Measurements from ENCODE around the gene FAM72A.
"Not testable (repeated sequence)": the region's sequence is repeated elsewhere in the genome, so short reads cannot be mapped to it uniquely, and the experiment has no call there.

Gene FAM72A

DNA sequence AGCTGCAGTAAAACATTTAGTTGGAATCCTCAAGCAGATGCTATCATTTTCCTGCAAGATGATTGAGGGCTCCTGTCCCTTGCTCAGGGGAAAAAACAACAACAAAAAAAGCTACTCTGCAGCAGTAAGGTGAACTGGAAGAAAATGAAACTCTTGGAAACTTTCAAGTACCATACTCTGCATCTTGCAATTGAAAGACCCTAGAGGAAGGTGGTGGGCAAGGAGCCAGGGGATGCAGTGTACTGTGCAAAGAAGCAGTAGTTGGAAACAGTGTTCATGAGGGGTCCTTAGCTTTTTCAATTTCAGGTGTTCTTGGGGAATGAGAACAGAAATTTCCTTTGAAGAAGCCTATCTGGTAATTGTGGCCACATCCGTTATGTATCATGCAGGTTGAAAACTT is 8.2 kb upstream of the FAM72A start:
- DNase-seq, result not testable (repeated sequence)

DNA sequence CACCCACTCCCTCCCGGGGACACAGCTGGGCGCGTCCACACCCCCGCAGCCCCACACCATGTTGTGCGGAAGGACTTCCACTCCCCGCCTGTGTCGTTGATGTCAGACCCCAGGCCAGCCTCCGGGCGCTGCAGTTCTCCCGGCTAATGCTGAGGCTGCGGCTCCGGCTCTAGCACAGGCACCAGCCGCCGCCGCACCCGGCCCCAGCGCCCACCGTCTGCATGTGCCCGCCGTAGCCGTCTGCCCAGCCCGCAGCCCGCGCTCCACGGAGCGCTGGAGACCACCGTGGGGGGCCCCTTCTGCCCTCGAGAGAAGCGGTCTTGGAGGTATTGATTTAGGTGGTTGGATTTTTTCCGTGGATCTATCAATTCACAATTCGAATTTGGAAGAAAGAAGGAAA is 2.9 kb upstream of the FAM72A start:
- not testable (repeated sequence) for DNase-seq

DNA sequence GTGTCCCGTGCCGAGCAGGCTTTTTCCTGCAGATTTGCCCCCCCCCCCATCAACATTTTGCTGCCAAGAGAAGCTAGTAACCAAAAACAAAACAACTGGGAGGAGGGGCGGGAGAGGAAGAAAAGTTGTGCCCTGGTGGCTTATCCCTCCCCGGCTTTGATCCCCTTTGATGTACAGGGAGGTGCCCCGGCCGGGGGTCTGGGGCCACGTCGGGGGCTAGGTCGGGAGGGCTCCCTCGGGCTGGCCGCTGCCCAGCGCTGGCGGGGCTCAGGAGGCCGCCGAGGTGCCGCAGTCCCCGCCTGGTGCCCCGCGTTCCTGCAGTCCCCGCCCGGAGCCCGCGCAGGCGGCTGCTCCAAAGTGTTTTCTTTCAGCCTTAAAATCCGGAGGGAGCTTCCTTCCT is 2.2 kb upstream of the FAM72A start:
- DNase-seq, result peak; percentile 2

DNA sequence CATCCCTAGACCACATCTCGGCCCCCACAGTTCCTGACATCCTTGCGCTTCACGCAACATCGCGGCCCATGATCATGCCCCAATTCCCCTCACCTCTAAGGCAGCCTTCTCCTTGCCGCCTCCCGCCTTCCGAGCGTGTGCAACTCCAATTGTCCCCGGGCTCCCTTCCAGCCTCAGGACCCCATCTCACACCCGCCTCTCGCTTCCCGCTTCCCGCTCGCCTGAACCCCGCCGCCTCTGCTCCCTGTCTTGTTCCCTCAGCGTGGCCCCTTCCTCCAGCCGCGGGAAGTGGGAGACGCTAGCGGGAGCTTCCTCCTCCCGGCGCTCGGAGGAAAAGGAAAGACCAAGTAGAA is 1.5 kb upstream of the FAM72A start:
- peak; percentile 2 for DNase-seq

DNA sequence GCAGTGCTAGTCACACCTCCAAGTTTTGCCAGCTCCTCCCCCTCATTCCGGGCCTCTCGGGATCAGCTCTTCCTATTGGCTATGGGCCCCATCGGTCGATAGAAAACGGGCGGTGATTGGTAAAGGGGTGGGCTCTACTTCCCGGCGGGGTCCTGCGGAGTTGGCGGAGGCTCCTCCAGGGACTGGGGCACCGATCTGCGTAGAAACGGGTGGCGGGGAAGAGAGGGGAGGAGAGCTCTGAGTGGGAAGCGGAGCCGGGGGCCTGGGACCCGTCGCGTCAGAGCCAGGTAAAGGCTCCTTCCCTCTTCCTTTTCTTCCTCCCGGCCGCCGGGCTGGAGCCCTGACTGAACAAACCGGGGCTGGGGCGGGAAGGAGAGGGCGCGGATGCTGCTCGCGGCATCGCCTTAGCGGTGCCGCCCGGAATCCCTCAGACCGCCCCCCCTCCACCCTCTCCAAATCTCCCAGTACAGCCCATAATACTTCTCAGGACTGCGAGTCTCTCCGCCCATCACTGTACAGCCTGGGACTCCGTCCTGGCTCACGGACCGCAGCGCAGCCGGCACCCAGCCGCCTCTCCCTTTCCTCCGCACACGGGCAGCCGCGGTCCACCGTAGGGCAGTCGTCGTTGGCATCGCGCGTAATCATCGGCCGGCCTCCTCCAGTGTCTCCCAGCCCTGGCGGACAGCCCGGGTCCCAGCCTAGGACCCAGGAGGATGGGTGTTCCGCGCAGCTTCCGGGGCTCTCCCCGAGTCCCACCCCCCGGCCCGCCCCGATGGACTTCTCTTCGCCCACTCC is 922 bp upstream of the FAM72A start, which contains the start of gene SRGAP2:
SRGAP2 (plus strand) TSS at position 178 of the 795 bp plus-strand sequence. CDS start 2,430 bp downstream, outside the sequence.
- peak; percentile 64 for DNase-seq

DNA sequence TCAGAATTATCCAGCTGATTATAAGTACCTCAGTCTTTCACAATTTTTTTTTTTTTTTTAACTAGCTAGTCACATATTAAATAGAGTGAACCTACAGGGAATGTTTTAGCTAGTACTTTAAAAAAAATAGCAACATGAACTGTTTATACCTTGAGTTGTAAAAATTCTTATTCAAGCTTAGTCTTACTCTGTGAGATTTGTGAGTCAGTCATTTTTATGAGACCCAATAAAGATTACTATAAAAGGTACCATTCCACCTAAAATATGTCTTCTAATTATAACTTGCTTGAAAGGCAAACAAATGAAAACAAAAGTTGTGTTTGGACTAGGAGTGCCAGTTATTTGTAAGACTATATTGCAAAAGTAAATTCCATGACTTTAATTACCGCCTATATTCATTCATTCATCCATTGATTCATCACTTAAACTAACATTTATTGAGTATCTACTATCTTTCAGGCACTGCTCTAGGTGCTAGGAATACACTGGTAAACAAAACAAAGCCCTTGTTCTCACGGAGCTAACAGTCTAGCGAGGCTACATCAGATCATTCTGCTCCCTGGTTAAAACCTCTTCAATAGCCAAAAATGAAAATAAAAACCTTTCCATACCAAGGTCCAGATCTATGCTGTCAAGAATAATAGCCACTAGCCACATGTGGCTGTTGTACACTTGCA is 5.8 kb downstream of the FAM72A start:
- DNase-seq, result not testable (repeated sequence)

DNA sequence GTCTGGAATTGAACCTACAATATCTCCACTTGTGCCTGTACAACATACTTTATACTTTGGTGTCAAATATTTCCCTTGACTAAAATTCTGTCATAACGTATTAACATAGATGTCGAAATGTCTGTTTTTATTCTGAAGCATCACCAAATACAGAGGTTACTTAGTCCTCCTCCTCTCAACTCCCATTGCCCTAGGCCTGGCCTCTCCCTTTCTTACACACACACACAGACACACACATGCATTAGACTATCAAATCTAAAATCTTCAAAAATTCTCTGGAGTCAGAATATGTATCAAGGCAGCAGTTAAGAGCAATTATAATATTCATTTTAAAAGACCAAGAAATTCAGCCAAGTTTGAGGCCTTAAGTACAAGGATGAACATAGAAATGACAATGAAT is 7.5 kb downstream of the FAM72A start:
- DNase-seq, result not testable (repeated sequence)

DNA sequence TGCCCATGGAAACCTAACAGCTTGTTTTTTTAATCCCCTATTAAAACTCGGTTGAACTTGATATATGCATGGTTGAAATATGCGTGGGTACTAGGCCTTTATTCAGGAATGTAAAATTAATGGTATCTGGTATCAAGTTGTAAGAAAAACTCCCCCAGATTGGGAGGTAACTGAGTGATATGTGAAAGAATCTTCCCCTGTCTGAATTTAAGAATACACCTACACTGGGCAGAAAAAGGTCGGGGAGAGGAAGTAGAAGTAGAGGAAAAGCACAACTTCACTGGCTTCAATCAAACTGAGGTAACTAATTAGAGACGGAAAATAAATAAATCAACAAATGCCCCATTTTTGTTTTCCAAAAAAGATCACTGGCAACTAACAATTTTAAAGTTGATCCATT is 15.8 kb downstream of the FAM72A start:
- DNase-seq, result not testable (repeated sequence)

DNA sequence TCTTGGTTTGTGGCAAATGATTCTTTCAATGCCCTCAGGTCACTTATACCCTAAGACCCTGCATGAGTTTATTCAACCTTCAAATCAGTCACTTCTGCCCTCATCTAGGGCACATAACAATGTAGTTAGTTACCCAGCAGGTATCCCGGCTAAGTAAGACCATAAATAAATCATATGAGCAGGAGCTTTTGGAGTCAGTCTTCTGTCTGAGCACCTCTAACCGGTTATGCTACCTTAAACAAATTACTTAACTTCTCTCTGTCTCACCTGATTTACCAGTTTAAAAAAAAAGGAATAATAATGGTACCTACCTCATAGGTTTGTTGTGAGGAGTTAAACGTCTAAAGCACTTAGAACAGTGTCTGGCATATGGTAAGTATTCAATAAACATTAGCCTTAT is 16.9 kb downstream of the FAM72A start:
- not testable (repeated sequence) for DNase-seq

DNA sequence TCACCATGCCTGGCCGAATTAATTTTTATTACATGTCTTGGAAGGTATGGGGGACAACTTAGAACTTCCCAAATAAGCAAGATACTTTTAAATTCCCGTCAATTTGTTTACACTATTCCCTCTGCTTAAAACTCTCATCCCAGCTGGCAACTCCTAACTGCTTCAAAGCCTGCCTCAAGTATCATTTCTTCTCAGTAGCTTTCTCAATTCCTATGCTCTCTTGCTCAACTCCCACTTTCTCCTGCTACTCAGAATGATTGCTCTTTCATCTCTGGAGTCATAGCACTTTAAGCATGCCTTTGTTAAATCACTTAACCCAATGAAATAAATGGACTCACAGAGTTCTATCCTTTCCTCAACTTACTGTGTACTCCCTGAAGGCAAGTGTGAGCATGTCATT is 18.9 kb downstream of the FAM72A start:
- not testable (repeated sequence) for DNase-seq

DNA sequence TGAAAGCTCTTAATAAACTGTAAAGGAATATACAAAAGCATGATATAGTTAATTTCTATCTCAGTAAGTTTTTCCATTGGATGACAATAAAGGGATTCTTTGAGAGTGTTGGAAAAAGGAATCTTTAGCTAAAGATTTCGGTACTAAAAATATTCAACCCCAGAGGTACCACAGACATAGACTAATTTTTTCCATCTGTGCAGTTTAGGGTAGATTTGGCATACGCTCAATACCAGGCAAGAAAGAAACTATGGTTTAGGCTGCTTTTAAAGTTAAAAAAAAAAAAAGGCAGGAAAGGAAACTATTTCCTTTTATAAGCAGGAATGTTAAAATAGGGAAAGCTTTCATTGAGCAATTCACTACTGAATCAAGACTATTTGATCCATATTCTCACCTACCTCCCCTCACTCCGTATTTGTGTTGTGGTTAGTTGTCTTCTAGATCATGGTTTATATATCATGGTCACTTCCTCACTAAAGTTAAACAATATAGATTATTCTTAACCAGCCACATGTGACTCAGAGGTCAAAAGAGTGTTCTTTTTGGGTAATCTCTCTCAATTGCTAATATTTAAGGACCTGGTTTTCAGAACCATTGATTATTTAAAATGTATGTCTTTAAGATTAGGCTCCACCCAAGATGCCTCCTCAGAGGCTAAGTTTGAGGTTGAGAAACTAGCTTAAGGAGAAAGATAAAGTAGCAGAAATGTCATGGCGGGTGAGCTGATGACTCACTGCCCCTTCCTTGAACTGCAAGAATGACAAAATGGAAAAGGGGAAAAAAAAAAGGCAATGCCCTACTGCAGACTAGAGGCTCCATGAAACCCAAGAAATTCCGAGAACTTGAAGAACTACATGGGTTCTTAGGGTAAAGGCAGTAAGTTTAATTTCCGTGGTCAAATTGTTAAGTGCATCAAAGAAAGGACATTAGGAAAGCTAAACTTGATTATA is 20.0 kb downstream of the FAM72A start:
- not testable (repeated sequence) for DNase-seq

DNA sequence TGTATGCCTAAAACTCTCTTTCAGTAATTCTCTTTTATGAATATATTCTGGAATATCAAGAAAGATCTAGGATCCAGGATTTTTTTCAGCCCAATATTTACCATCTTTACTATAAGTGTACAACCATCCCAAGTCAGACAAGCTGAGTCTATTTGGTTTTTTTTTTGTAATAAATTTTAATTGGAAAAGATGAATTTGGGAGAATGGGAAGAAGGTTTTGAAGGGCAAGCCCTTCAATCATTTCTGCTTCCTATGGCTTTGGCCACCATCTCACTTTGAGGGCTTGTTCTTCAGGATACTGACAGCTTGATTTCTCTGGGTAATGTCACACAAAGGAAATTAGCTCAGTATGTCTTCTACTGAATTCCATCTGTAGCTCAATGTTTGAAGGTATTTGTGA is 23.0 kb downstream of the FAM72A start:
- not testable (repeated sequence) for DNase-seq

DNA sequence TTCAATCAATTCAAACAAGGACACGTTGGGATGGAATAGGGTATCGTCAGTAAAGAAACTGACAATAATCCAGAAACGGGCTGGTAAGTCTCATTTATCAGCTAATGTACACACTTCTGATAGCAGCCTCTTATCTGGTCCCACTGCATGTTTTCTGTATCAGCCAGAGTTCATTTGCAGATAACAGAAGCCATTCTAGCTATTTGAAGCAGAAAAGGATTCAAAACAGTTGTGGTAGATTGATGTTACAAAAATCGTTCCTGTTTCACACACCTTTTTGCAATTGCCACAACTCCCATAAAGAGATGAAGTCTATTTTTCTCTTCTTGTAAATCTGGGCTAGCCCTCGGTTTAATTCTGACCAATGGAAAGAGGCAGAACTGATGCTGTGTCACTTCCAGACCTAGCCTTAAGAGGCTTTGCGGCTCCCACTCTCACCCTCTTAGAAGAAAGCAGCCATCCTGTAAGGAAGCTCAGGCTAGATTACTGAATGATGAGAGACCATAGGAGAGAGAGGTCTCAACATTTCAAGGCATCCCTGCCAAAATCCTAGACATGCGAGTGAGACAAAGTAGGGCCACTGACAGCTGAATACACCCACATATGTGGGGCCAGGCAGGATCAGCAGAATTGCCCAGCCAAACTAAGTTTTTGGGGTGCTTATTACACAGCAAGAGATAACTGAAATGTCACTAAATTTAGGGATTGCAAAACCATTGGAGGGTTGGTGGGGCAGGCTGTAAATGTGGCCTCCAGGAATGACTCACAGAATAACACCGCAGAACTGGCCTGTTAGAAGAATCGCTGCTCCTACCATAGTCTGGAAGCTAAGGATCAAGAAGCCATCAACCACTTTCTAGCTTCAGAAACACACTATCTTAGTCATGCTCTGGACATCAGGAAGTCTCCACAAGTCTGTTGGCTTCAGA is 24.3 kb downstream of the FAM72A start:
- DNase-seq, result not testable (repeated sequence)

DNA sequence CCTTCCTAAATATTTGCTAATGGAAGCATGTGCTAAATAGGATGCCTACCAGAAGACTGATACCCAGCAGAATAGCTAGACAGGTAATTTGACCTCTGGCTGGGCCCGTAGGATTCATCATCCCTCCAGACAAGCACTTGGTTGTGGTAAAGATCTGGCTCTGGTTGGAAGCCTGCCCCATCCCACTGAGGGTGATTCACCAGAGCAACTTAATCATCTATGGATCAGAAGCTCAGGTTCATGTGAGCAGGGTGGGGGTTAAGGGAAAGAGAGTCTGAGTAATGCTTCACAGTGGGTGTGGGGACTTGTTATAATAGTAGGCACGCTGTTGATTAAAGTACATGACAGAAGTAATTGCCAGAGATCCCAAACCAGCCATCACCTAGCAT is 26.5 kb downstream of the FAM72A start:
- DNase-seq, result not testable (repeated sequence)

DNA sequence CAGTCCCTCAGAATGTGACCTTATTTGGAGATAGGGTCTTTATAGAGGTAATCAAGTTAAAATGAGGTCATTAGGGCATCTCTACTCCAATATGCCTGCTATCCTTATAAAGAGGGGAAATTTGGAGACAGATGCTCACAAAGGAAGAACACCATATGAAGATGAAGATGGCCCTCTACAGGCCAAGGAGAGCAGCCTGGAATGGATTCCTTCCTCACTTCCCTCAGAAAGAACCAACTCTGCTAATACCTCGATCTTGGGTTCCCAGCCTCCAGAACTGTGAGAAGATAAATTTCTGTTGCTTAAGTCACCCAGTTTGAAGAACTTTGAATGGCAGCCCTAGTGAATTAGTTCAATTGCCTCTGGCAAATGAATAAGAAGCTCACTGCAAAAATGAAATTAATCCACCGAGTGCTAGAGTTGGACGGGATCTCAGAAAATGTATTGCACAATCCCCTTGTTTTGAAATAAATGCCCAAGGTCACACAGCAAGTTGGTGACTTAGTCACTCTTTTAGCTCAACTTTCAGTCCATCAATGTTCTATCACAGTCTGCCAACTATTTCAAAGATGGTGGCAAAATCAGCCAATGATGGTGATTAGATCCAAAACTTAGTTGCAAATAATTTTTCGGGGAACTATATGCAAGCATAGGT is 27.1 kb downstream of the FAM72A start:
- not testable (repeated sequence) for DNase-seq

DNA sequence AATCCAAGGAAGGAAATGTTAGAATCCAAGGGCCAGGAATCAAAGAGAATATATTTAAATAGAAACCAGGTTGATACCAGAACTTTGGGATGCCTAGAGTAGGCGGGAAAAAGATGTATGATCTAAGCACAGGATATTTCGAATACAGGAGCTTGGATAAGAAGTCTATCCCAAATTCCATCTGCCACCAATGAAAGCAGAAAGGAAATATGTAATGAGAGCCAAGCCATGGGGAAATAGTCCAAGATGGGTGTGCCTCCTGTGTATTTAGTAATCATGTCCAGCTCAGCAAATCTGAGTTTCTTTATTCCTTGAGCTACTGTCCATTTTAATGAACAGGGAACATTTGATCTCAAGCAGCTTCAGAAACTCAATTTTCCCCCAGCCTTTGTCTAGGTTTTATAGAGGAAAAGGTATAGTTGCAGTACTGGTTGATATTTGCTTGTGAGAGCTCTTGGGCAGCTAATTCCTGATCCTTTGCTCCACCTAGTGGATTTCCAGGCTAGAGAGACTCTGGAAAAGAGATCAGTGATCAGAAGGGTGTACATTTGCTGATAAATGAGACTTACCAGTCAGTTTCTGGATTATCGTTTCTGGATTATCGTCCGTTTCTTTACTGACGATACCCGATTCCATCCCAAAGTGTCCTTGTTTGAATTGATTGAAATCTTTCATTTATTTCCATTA is 28.3 kb downstream of the FAM72A start:
- DNase-seq, result not testable (repeated sequence)

DNA sequence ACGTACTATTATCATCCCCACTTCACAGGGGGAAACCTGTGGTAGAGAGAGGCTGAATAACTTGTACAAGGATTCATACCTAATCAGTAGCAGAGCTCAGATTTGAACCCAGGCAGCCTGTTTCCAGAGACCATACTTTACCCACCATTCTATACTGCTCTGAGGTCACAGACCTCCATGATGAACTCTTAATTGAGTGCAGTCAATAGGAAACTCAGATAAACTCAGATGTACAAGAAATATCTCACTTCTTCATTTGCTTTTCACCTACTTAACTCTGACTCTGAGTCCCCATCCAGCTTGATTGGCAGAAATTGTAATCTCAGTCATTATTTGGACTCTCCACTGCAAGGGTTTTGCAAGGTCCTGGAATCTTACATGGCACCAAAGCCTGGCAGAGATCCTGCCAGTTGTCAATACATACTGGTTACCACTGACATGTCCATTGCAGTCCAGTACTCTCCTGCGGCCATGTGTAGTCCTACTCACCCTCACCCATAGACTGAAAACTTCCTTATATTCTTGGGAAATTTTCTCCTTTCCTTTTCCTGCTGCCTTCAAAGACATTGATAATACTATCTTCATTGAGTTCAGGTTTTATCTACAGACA is 29.4 kb downstream of the FAM72A start:
- DNase-seq, result not testable (repeated sequence)

DNA sequence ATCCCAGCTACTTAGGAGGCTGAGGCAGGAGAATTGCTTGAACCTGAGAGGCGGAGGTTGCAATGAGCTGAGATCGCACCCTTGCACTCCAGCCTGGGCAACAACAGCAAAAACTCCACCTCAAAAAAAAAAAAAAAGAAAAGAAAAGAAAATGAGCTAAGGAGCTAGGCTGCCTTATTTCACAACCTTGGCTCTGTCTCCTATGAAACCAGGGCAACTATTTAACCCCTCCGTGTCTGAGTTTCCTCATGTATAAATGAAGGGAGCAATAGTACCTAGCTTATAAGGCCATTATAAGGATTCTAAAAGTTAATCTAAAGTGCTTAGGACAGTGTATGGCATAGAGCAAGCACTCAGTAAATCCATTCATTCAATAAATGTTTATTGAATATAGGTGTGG is 32.8 kb downstream of the FAM72A start:
- DNase-seq, result not testable (repeated sequence)

DNA sequence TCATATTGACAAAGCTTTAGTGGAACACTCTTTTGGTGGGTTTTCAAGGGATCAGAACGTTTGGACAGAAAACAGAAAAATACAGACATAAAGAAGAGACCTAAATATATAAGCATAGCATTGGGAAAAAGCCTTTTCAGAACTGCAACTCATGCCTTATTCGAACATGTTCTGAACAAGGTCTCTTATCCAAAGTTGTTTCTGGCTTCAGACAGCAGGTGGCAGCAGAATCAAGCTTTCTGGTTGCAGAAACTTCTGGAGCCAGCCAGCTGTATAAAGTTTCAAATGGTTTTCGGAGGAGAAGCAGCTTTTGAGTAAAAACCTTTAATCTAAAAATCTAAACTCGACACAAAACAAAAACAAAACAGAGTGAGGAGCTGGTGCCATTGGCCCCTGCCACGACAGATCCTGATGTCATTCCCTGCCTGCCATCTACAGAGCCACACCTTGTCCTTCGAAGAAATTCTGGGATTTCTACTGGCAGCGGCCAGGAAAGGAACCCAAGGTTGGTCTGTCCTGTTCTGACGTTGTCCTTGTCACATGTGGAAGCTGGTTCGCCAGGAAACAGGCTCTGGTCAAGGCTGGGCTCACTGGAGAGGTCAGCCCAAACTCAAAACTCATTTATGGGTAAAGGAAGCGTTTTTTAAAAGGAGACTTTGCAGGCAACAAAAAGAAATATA is 35.1 kb downstream of the FAM72A start:
- DNase-seq, result peak; percentile 27

Data from CD4-positive, alpha-beta T cell treated with Interleukin-21 for 1 hour (primary cell).